Renal cortical epithelial cell (primary cell): ENCODE data around the gene KDM2A. TPM values are rescaled to one million over a fixed set of nuclear protein-coding genes. Genes with fewer than 3 reads are reported as not detected.

Experiments used
- DNase-seq: peaks from one replicate; pipeline ENCODE4 v3.0.0-alpha.2; 2011; ENCODE audit warnings: low read depth
- total RNA-seq: library from RNA; depleted of rRNA; stranded (reverse); fragments of >200 nt; gene quantifications from 2 replicates; pipeline ENCODE4 v1.2.3, GENCODE V29; 2014

KDM2A gene
- total RNA-seq, 1 donor from 2014 or later, result 92.4 TPM

DNA sequence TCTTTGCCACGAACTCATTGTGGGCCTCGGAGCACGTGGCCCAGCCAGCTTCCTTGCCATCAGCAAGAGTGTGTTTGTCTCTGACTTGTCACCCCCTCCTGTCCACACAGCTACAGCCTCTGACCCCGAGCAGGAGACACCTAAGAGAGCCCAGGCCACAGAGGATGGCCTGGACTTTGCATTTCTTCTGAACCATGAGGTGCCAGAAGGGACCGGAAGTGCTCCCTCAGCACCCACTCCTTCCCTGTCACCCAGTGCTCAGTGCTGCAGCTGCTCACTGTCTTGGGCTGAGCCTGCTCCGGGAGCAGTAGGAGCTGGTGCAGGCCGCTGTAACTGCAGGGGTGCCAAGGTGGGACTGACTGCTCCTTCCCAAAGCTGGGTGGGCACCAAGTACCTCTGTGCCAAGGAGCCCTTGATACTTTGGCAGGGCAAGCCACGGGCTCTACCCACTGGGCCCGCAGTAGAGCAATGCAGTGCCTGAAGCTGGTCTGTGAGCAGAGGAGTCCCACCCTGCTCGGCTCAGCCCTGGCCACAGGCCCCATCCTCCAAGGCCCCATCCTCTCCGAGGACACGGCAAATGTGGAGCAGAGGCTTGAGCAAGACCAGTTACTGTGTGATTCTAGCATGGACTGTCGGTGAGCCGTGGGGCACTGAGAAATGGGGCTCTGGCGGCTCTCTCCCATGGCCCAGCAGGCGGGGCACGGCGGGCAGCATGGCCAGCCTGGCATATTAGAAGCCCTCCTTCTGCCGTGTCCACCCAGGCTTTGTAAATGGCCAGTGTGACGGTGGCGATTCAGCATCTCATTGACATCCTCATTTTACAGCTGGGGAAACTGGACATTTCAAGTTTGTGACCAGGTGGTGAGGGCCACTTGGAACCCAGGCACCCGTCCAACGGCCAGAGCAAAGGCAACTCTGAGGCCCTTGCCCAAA lies 153.5 kb downstream of the KDM2A start:
- DNase-seq, result no peak

DNA sequence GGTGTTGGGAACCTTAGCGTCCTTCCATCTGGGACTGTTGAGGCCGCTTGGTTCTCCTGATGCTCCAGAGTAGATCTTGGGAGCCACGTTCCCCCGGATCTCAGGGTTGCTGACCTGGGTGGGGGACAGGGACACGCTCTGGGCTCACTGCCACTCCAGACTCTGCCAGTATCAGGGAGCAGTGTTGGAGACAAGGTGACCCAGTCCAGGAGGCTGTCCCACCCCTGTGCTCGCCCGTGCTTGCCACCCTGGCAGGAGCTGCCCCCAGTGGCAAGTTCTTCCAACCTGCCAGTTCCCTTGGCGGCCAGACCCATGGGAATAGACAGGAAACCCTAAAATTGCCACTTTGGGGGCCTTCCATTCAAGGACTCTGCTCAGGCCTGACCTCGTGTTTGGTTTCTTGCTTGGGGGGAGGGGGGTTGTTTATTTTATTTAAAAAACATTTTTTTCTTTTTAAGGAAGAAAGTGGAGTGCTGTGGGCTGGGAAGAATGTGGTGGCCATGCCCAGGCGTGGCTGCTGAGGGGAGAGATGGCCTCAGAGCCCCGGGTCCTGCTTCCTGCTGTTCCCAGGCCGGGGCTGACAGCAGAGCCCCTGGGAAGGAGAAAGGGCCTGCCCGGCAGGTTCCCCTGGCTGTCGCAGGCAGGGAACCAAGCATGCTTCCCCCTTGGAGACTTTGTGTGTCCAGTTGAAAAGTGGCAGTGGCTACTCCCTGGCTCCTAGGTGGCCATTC lies 154.4 kb downstream of the KDM2A start:
- DNase-seq, result no peak

DNA sequence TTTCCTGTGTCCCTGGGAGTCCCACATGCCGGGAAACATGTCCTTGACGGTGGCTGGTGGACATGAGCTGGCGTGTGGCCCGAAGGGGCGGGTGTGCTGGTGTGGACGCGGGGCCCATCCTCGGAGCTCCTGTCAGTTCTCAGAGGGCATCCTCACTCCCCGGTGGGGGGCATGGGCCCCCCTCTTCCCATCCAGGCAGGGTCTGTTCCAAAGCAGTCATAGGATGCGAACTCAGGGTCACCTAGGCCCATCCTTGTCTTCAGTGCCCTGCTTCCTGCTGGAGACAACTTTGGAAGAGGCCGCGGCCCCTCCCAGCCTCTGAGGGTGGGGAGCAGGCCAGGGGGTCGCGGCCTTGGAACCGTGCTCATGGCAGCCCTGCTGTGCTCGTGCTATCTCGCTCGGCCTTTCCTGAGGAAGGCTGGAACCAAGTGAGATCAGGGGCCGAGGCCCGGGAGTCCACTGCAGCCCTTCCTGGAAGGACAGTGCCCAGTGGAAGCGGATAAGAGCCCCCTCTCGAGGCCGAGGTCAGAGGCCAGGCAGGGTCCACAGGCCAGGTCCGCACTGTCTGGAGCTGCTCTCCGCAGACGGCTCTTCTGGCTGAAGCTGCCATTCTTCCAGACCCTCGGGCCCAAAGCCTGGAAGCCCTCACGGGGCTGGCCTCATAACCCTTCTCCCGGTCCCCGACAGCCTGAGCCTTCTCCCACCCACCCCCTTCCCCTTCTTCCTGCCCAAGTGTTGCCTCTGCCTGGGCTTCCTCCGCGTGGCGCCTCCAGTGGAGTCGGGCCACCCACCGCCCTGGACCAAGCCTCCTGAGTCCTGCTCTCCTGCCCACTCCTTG lies 155.9 kb downstream of the KDM2A start:
- DNase-seq, result no peak

DNA sequence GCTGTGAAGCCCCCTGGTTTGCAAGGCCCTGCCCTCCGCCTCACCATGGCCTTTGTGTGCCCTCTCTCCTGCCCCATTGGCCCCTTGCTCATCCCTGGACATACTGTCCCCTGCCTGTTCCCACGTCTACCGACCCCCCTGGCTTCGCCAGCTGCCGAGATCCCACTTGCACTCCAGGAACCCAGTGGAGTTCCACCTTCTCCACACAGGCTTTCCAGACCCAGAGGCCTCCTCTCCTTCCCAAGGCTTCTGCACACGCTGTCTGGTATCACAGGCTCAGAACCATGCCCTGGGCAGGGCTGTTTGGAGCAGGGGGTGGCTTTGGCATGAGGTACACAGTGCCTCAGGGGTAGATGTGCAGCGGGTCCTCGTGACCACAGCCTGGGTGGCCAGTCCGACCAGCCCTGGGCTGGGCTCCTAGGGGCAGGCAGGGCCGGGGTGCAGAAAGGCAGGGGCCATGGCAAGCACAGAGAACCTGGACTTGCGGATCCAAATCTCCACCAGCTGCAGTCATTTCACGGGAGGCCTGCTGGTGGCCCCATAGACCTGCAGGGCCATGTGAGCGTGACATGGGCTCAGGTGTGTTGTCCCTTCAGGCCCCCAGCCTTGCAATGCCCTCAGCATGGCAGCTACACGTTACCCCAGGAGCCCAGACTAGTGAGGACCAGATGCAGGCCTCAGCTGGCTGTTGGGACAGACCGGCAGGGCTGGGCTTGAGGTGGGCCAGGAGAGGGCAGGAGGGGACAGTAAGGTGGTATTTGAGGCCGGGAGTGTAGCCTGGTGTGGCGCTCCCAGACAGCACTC lies 156.7 kb downstream of the KDM2A start:
- no peak for DNase-seq

GRCh38 chr11:67276781-67277230 lies 157.7 kb downstream of the KDM2A start:
- DNase-seq, result no peak

DNA sequence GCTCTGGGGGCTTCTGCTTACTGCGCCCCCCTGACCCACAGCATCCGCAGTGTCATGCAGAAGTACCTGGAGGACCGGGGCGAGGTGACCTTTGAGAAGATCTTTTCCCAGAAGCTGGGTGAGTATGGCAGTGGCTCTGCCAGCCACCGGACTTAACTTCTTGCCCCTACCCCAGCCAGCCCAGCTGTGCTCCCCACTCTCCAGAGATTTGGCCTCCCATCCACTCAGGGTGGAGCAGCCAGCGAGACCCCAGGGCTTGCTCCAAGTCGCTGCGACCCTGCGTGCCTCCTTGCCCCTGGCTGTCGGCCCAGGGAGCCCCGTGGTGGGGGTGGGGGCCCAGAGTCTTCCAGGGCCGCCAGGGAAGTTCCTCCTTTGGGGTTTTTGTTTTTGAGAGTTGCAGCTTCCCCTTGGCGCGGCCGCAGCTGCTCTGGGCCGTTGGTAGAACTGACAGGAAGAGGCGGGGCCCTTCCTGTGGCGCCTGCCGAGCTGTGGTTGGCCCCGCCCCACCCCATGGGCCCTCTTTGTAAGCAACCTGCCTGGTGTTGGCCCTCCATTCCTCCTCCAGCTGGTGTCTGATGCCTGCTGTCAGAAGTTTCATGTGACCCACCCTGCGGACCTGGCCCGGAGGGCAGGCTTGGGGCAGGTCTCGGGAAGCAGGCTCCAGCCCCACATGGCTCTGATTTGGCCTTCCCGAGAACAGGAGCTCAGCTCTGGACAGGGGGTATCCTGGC lies 158.3 kb downstream of the KDM2A start:
- DNase-seq, result no peak

GRCh38 chr11:67278135-67278938 lies 159.3 kb downstream of the KDM2A start:
- no peak for DNase-seq

DNA sequence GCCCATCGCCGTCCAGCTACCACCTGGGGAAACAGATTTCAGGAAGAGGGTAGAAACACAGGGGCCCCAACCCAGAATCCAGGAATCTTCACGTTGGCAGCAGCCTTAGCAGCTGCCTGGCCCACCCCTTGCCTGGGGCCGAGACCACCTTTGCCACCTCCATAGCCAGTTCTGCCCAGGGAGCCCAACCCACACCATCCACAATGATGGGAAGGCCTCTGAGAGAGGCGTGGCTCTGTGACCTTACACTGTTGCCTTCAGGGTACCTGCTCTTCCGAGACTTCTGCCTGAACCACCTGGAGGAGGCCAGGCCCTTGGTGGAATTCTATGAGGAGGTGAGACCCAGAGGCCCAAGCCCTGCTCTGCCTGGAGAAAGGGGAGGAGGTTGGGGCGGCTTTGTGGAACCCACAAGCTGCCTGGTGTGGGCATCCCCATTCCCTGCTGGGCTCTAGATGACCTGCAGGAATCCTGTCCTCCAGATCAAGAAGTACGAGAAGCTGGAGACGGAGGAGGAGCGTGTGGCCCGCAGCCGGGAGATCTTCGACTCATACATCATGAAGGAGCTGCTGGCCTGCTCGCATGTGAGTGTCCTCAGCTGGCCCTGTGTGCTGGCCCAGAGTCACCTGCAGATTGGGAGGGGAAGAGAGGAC lies 160.0 kb downstream of the KDM2A start:
- no peak for DNase-seq

GRCh38 chr11:67279589-67280340 lies 160.7 kb downstream of the KDM2A start:
- no peak for DNase-seq

- DNase-seq, result no peak
These were observed 161.3 kb downstream of the KDM2A start for GRCh38 chr11:67280341-67280787.

- no peak for DNase-seq
These were observed 161.9 kb downstream of the KDM2A start for GRCh38 chr11:67280788-67281551.

GRCh38 chr11:67281552-67282150 lies 162.6 kb downstream of the KDM2A start:
- no peak for DNase-seq

DNA sequence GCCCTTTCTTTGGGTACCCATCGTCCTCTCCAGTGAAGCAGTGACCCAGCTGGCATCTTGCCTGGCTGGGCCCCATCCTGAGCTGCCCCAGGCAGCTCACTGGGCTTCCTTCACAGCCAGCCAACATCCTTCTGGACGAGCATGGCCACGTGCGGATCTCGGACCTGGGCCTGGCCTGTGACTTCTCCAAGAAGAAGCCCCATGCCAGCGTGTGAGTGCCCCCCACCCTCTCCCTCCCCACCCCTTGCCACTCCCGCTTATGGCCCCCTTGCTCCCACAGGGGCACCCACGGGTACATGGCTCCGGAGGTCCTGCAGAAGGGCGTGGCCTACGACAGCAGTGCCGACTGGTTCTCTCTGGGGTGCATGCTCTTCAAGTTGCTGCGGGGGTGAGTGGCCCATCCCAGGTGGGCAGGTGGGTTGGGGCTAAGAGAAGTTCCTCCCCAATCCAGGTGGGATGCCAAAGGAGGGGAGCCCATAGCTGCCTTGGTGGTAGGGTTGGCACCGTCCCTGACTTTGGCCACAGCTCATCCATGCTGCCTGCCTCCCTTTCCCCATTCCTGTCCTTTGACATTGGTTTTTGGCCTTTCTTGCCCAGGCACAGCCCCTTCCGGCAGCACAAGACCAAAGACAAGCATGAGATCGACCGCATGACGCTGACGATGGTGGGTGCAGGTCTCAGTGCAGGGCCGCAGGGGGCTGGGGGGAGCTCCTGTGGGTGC lies 163.3 kb downstream of the KDM2A start:
- DNase-seq, result no peak

- DNase-seq, result no peak
These were observed 163.9 kb downstream of the KDM2A start for GRCh38 chr11:67282876-67283371.

- DNase-seq, result no peak
These were observed 164.5 kb downstream of the KDM2A start for GRCh38 chr11:67283481-67283963.
